HG02588 (cell line): ENCODE measurements around the gene ITM2A.

Experiments used
- ATAC-seq: cut with Tn5 transposase; IDR thresholded peaks from one replicate; pipeline ENCODE4 v1.9.1; 2021; ENCODE audit warnings: mild to moderate bottlenecking, moderate library complexity; ENCODE audit not compliant: unreplicated experiment

Gene ITM2A

DNA sequence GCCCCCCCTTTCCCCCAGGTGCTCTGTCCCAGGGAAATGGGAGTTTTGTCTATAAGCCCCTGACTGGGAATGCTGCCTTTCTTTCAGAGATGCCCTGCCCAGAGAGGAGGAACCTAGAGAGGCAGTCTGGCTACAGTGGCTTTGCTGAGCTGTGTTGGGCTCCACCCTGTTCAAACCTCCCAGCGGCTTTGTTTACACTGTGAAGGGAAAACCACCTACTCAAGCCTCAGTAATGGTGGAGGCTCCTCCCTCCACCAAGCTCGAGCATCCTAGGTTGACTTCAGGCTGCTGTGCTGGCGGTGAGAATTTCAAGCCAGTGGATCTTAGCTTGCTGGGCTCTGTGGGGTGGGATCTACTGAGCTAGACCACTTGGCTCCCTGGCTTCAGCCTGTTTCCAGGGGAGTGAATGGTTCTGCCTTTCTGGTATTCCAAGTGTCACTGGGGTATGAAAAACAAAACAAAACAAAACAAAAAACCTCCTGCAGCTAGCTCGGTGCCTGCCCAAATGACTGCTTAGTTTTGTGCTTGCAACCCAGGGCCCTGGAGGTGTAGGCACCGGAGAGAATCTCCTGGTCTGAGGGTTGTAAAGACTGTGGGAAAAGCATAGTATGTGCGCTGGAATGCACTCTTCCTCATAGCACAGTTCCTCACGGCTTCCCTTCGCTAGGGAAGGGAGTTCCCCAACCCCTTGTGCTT is 41.7 kb downstream of the ITM2A start:
- ATAC-seq, result no peak
